WI38 (cell line): ENCODE data around the gene NEK1.
"Not testable (repeated sequence)": the region's sequence is repeated elsewhere in the genome, so short reads cannot be mapped to it uniquely, and the experiment has no call there.

Source experiments
- H3K4me3 ChIP-seq: 2 replicates; pipeline ENCODE4 v1.5.1; 2011; ENCODE audit warnings: low read depth, mild to moderate bottlenecking, control low read depth, low read length
- CTCF ChIP-seq: IDR thresholded peaks from 2 replicates; pipeline ENCODE4 v1.5.1; 2012; ENCODE audit warnings: low read depth, mild to moderate bottlenecking, control low read depth, low read length

Gene NEK1

GRCh38 chr4:169523796-169524195 lies 88.6 kb downstream of the NEK1 start:
- no peak for TF ChIP-seq CTCF
- no peak overlapping the region for H3K4me3 ChIP-seq

- no peak overlapping the region for H3K4me3 ChIP-seq
Measured at GRCh38 chr4:169510617-169511016, 101.8 kb downstream of the NEK1 start.

GRCh38 chr4:169506903-169507302 lies 105.5 kb downstream of the NEK1 start:
- TF ChIP-seq CTCF: no peak
- no peak overlapping the region for H3K4me3 ChIP-seq

More at GRCh38 chr4:169510617-169511016, 101.8 kb downstream of the NEK1 start:
- TF ChIP-seq CTCF: no peak

- not testable (repeated sequence) for H3K4me3 ChIP-seq
Measured at GRCh38 chr4:169499907-169500306, 112.5 kb downstream of the NEK1 start.

GRCh38 chr4:169494234-169494633 lies 118.1 kb downstream of the NEK1 start:
- H3K4me3 ChIP-seq: not testable (repeated sequence)

- TF ChIP-seq CTCF: no peak
Measured at GRCh38 chr4:169493164-169493524, 119.2 kb downstream of the NEK1 start.

GRCh38 chr4:169492436-169493163 lies 119.8 kb downstream of the NEK1 start:
- TF ChIP-seq CTCF: peak; percentile 89
- no peak overlapping the region for H3K4me3 ChIP-seq

More at GRCh38 chr4:169493164-169493524, 119.2 kb downstream of the NEK1 start:
- H3K4me3 ChIP-seq: no peak overlapping the region

- TF ChIP-seq CTCF: no peak
- H3K4me3 ChIP-seq: no peak overlapping the region
Measured at GRCh38 chr4:169491211-169491610, 121.2 kb downstream of the NEK1 start.
